OCI-LY3 (cell line): Measurements from ENCODE around the gene PADI3.

ENCODE experiments used
- H2AFZ ChIP-seq: fragments of 200-600, 300-600 bp; shearing (Covaris generic); 2 replicates; pipeline ENCODE4 v1.6.0; 2014; ENCODE audit warnings: antibody characterized with exemption, low read depth, low read length
- H3K27ac ChIP-seq: fragments of 200-600, 300-600 bp; sonication (generic); 2 replicates; pipeline ENCODE4 v1.5.1; 2014; ENCODE audit warnings: mild to moderate bottlenecking, low read length, moderate library complexity, mixed read lengths
- H3K27me3 ChIP-seq: fragments of 200-600, 300-600 bp; sonication (generic); 2 replicates; pipeline ENCODE4 v1.6.1; 2014; ENCODE audit warnings: low read depth, low read length, mixed read lengths
- H3K36me3 ChIP-seq: fragments of 200-600, 300-600 bp; sonication (generic); replicated peaks from 2 replicates; pipeline ENCODE3; 2014; ENCODE audit warnings: low read depth, low read length, mixed read lengths
- H3K4me1 ChIP-seq: fragments of 300-600, 200-600 bp; sonication (generic); 2 replicates; pipeline ENCODE4 v1.6.1; 2014; ENCODE audit warnings: low read length, mixed read lengths
- H3K4me2 ChIP-seq: fragments of 200-600, 300-600 bp; sonication (generic); 2 replicates; pipeline ENCODE4 v1.6.1; 2014; ENCODE audit warnings: low read length, mixed read lengths
- H3K4me3 ChIP-seq: fragments of 300-600, 200-600 bp; sonication (generic); 2 replicates; pipeline ENCODE4 v1.5.1; 2014; ENCODE audit warnings: antibody characterized with exemption, mild to moderate bottlenecking, low read length, moderate library complexity
- H3K79me2 ChIP-seq: fragments of 300-600, 200-600 bp; shearing (Covaris generic); 2 replicates; pipeline ENCODE4 v1.6.1; 2014; ENCODE audit warnings: mild to moderate bottlenecking, low read length, mixed read lengths
- H3K9ac ChIP-seq: fragments of 300-600, 200-600 bp; shearing (Covaris generic); 2 replicates; pipeline ENCODE4 v1.6.0; 2014; ENCODE audit warnings: mild to moderate bottlenecking, low read length, moderate library complexity
- H3K9me3 ChIP-seq: fragments of 200-600, 300-600 bp; shearing (Covaris generic); 2 replicates; pipeline ENCODE4 v1.6.1; 2014; ENCODE audit warnings: low read length, mixed read lengths; ENCODE audit not compliant: insufficient read depth
- H4K20me1 ChIP-seq: fragments of 200-600, 300-600 bp; sonication (generic); 2 replicates; pipeline ENCODE4 v1.6.1; 2016; ENCODE audit warnings: low read length, mixed read lengths; ENCODE audit not compliant: insufficient read depth
- EZH2phosphoT487 ChIP-seq: fragments of 200-600 bp; shearing (Covaris generic); IDR thresholded peaks from 2 replicates; pipeline ENCODE4 v1.6.1; 2018; ENCODE audit warnings: antibody characterized with exemption, mixed run types, low read depth
- TF ChIP-seq, protein P1 (sequence below): fragments of 200-600, 300-600 bp; sonication (generic); IDR thresholded peaks from 2 replicates; pipeline ENCODE4 v1.5.1; 2014; ENCODE audit warnings: antibody characterized with exemption, low read length, low read depth

The PADI3 gene

DNA sequence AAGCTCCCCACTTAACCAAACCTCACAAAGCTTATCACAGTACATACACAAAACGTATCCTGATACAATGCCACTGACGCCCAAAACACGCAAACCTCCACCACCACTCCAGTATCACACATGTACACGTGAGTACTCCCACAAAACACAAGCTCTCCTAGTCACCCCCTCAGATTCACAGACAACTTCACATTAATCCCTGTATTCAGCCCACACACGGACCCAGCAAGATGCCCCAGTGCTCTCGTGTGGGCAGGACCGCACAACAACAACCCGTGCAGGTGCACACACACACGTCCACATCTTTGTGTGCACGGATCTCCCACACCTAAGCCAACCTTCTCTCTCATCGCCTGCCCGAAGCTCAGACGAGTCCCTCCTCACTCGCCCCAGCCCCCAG lies 26.3 kb upstream of the PADI3 start:
- no peaks in the 10 kb centered on the region for H3K9me3 ChIP-seq
- TF ChIP-seq, protein P1, sequence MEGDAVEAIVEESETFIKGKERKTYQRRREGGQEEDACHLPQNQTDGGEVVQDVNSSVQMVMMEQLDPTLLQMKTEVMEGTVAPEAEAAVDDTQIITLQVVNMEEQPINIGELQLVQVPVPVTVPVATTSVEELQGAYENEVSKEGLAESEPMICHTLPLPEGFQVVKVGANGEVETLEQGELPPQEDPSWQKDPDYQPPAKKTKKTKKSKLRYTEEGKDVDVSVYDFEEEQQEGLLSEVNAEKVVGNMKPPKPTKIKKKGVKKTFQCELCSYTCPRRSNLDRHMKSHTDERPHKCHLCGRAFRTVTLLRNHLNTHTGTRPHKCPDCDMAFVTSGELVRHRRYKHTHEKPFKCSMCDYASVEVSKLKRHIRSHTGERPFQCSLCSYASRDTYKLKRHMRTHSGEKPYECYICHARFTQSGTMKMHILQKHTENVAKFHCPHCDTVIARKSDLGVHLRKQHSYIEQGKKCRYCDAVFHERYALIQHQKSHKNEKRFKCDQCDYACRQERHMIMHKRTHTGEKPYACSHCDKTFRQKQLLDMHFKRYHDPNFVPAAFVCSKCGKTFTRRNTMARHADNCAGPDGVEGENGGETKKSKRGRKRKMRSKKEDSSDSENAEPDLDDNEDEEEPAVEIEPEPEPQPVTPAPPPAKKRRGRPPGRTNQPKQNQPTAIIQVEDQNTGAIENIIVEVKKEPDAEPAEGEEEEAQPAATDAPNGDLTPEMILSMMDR, result no peak
- TF ChIP-seq EZH2phosphoT487, result no peak
- no peak overlapping the region for H3K4me2 ChIP-seq
- no peaks in the 10 kb centered on the region for H3K4me1 ChIP-seq
- no peak overlapping the region for H3K27ac ChIP-seq
- no peak overlapping the region for H3K4me3 ChIP-seq
- H3K79me2 ChIP-seq, result no peaks in the 10 kb centered on the region
- no peak overlapping the region for H3K9ac ChIP-seq
- H4K20me1 ChIP-seq, result no peaks in the 10 kb centered on the region
- H3K27me3 ChIP-seq, result peaks cover 7% of the 10 kb centered on the region
- H3K36me3 ChIP-seq, result no peaks in the 10 kb centered on the region
- no peak overlapping the region for H2AFZ ChIP-seq

- Histone ChIP-seq H3K27ac (no peak overlapping the region), H3K36me3 (no peaks in the 10 kb centered on the region), H3K4me2 (no peak overlapping the region), H4K20me1 (no peaks in the 10 kb centered on the region), H3K27me3 (peaks cover 7% of the 10 kb centered on the region; the same call in 1 of the 2 replicates), H3K4me1 (no peaks in the 10 kb centered on the region), H3K4me3 (no peak overlapping the region), H3K9ac (no peak overlapping the region), H3K9me3 (no peaks in the 10 kb centered on the region), H3K79me2 (no peaks in the 10 kb centered on the region), H2AFZ (no peak overlapping the region)
- no peak for TF ChIP-seq EZH2phosphoT487
- TF ChIP-seq, protein P1, result no peak
These were observed 24.5 kb upstream of the PADI3 start for GRCh38 chr1:17224434-17224833.

GRCh38 chr1:17225140-17225539 lies 23.8 kb upstream of the PADI3 start:
- Histone ChIP-seq H3K4me3 (no peak overlapping the region), H4K20me1 (no peaks in the 10 kb centered on the region), H3K27me3 (peaks cover 7% of the 10 kb centered on the region; the same call in 1 of the 2 replicates), H3K36me3 (no peaks in the 10 kb centered on the region), H3K4me2 (no peak overlapping the region), H3K9me3 (no peaks in the 10 kb centered on the region), H3K9ac (no peak overlapping the region), H3K79me2 (no peaks in the 10 kb centered on the region), H2AFZ (no peak overlapping the region), H3K27ac (no peak overlapping the region), H3K4me1 (no peaks in the 10 kb centered on the region)
- TF ChIP-seq, protein P1, result no peak
- no peak for TF ChIP-seq EZH2phosphoT487

DNA sequence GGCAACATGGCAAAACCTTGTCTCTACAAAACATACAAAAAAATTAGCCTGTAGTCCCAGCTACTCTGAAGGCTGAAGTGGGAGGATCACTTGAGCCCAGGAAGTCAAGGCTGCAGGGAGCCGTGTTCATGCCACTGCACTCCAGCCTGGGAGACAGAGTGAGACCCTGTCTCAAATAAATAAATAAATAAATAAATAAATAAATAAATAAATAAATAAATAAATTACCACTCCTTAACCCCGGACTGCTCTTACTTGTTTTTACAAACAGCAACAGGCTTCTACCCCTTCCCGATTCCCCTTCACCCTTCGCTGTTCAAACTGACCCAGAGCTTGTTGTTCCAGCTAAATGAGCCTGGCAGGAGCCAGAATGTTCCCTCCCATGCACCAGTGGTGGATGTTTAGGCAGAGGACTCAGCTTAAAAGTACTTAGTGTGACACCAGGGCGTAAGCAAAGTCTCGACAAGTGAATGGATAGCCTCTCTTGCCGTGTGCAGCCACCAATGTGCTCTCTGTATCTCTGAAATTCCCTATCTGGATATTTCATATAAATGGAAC lies 21.5 kb upstream of the PADI3 start:
- Histone ChIP-seq H4K20me1 (no peaks in the 10 kb centered on the region), H2AFZ (no peak overlapping the region), H3K4me1 (peaks cover 9% of the 10 kb centered on the region; the same call in 1 of the 2 replicates), H3K4me2 (no peak overlapping the region), H3K9ac (no peak overlapping the region), H3K27ac (no peak overlapping the region), H3K9me3 (no peaks in the 10 kb centered on the region), H3K36me3 (no peaks in the 10 kb centered on the region), H3K27me3 (no peaks in the 10 kb centered on the region), H3K79me2 (no peaks in the 10 kb centered on the region), H3K4me3 (no peak overlapping the region)
- no peak for TF ChIP-seq EZH2phosphoT487
- TF ChIP-seq, protein P1, result no peak
